Rectal smooth muscle tissue (tissue), 1 donor: ENCODE measurements around the gene TFPI2.

Experiments used
- H3K27ac ChIP-seq: one replicate; pipeline ENCODE4 v1.7.0; 2013; ENCODE audit warnings: low read depth, low read length, inconsistent platforms
- H3K27me3 ChIP-seq: one replicate; pipeline ENCODE4 v1.7.0; 2013; ENCODE audit warnings: low read length; ENCODE audit not compliant: control insufficient read depth, insufficient read depth
- H3K36me3 ChIP-seq: one replicate; pipeline ENCODE4 v1.7.0; 2013; ENCODE audit warnings: low read length; ENCODE audit not compliant: control insufficient read depth, insufficient read depth
- H3K4me1 ChIP-seq: one replicate; pipeline ENCODE4 v1.7.0; 2013; ENCODE audit warnings: low read length; ENCODE audit not compliant: control insufficient read depth, insufficient read depth
- H3K4me3 ChIP-seq: one replicate; pipeline ENCODE4 v1.7.0; 2013; ENCODE audit warnings: low read length
- H3K9ac ChIP-seq: one replicate; pipeline ENCODE4 v1.7.0; 2013; ENCODE audit warnings: low read length

TFPI2 gene

GRCh38 chr7:93895859-93896600 lies 5.5 kb upstream of the TFPI2 start:
- H3K4me1 ChIP-seq, result peaks cover 2% of the 10 kb centered on the region
- H3K9ac ChIP-seq, result no peak overlapping the region
- H3K36me3 ChIP-seq, result no peaks in the 10 kb centered on the region
- H3K27me3 ChIP-seq, result no peaks in the 10 kb centered on the region
- H3K4me3 ChIP-seq, result no peak overlapping the region
- H3K27ac ChIP-seq, result no peak overlapping the region

GRCh38 chr7:93894966-93895640 lies 4.5 kb upstream of the TFPI2 start:
- H3K9ac ChIP-seq, result no peak overlapping the region
- H3K4me1 ChIP-seq, result peaks cover 2% of the 10 kb centered on the region
- H3K4me3 ChIP-seq, result no peak overlapping the region
- H3K36me3 ChIP-seq, result no peaks in the 10 kb centered on the region
- H3K27ac ChIP-seq, result no peak overlapping the region
- no peaks in the 10 kb centered on the region for H3K27me3 ChIP-seq

- no peaks in the 10 kb centered on the region for H3K36me3 ChIP-seq
- no peak overlapping the region for H3K4me3 ChIP-seq
- H3K9ac ChIP-seq, result no peak overlapping the region
- H3K4me1 ChIP-seq, result peaks cover 2% of the 10 kb centered on the region
- H3K27me3 ChIP-seq, result no peaks in the 10 kb centered on the region
- no peak overlapping the region for H3K27ac ChIP-seq
Measured at GRCh38 chr7:93894426-93894825, 3.9 kb upstream of the TFPI2 start.

- H3K36me3 ChIP-seq, result no peaks in the 10 kb centered on the region
- no peaks in the 10 kb centered on the region for H3K27me3 ChIP-seq
- no peak overlapping the region for H3K9ac ChIP-seq
- peak overlapping the region; percentile 71 for H3K4me3 ChIP-seq
- no peak overlapping the region for H3K27ac ChIP-seq
- no peaks in the 10 kb centered on the region for H3K4me1 ChIP-seq
Measured at GRCh38 chr7:93890041-93890463, 501 bp downstream of the TFPI2 start.

GRCh38 chr7:93889261-93889660 lies 1.3 kb downstream of the TFPI2 start:
- Histone ChIP-seq H3K4me3 (no peak overlapping the region), H3K36me3 (no peaks in the 10 kb centered on the region), H3K4me1 (no peaks in the 10 kb centered on the region), H3K9ac (no peak overlapping the region), H3K27ac (no peak overlapping the region), H3K27me3 (no peaks in the 10 kb centered on the region)

- no peak overlapping the region for H3K9ac ChIP-seq
- H3K27me3 ChIP-seq, result no peaks in the 10 kb centered on the region
- H3K4me3 ChIP-seq, result no peak overlapping the region
- no peaks in the 10 kb centered on the region for H3K36me3 ChIP-seq
- no peak overlapping the region for H3K27ac ChIP-seq
- H3K4me1 ChIP-seq, result no peaks in the 10 kb centered on the region
Measured at GRCh38 chr7:93884541-93884940, 6.0 kb downstream of the TFPI2 start.

- Histone ChIP-seq H3K27ac (no peak overlapping the region), H3K4me3 (no peak overlapping the region), H3K36me3 (no peaks in the 10 kb centered on the region)
Measured at GRCh38 chr7:93883917-93884345, 6.6 kb downstream of the TFPI2 start.

GRCh38 chr7:93883078-93883916 lies 7.3 kb downstream of the TFPI2 start:
- H3K4me3 ChIP-seq, result no peak overlapping the region
- H3K9ac ChIP-seq, result no peak overlapping the region
- no peaks in the 10 kb centered on the region for H3K36me3 ChIP-seq
- no peak overlapping the region for H3K27ac ChIP-seq
- no peaks in the 10 kb centered on the region for H3K27me3 ChIP-seq
- no peaks in the 10 kb centered on the region for H3K4me1 ChIP-seq

More at GRCh38 chr7:93883917-93884345, 6.6 kb downstream of the TFPI2 start:
- Histone ChIP-seq H3K4me1 (no peaks in the 10 kb centered on the region), H3K27me3 (no peaks in the 10 kb centered on the region), H3K9ac (no peak overlapping the region)

GRCh38 chr7:93882468-93882867 lies 8.1 kb downstream of the TFPI2 start:
- H3K36me3 ChIP-seq, result no peaks in the 10 kb centered on the region
- no peak overlapping the region for H3K4me3 ChIP-seq
- H3K4me1 ChIP-seq, result no peaks in the 10 kb centered on the region

GRCh38 chr7:93879356-93879755 lies 11.2 kb downstream of the TFPI2 start:
- no peaks in the 10 kb centered on the region for H3K27me3 ChIP-seq
- H3K27ac ChIP-seq, result no peak overlapping the region
- H3K36me3 ChIP-seq, result no peaks in the 10 kb centered on the region
- no peak overlapping the region for H3K9ac ChIP-seq
- no peaks in the 10 kb centered on the region for H3K4me1 ChIP-seq
- H3K4me3 ChIP-seq, result no peak overlapping the region

More at GRCh38 chr7:93882468-93882867, 8.1 kb downstream of the TFPI2 start:
- Histone ChIP-seq H3K27me3 (no peaks in the 10 kb centered on the region), H3K9ac (no peak overlapping the region), H3K27ac (no peak overlapping the region)

- Histone ChIP-seq H3K9ac (no peak overlapping the region), H3K36me3 (no peaks in the 10 kb centered on the region), H3K27ac (no peak overlapping the region), H3K4me1 (no peaks in the 10 kb centered on the region), H3K4me3 (no peak overlapping the region), H3K27me3 (no peaks in the 10 kb centered on the region)
Measured at GRCh38 chr7:93877742-93878141, 12.8 kb downstream of the TFPI2 start.

- no peak overlapping the region for H3K9ac ChIP-seq
- H3K4me3 ChIP-seq, result no peak overlapping the region
- no peak overlapping the region for H3K27ac ChIP-seq
- H3K36me3 ChIP-seq, result no peaks in the 10 kb centered on the region
- H3K4me1 ChIP-seq, result no peaks in the 10 kb centered on the region
- H3K27me3 ChIP-seq, result no peaks in the 10 kb centered on the region
Measured at GRCh38 chr7:93873998-93874574, 16.5 kb downstream of the TFPI2 start.
